HG02840 (cell line): ENCODE results near the gene THOC6.
A peak's percentile ranks its signal among the peaks of the same experiment; 100 is the strongest.
"Not testable (repeated sequence)": the region's sequence is repeated elsewhere in the genome, so short reads cannot be mapped to it uniquely, and the experiment has no call there.

ENCODE experiments used
- ATAC-seq: cut with Tn5 transposase; IDR thresholded peaks from one replicate; pipeline ENCODE4 v1.9.1; 2021; ENCODE audit warnings: mild to moderate bottlenecking, moderate library complexity, moderate number of reproducible peaks; ENCODE audit not compliant: unreplicated experiment, low FRiP score

THOC6 gene

GRCh38 chr16:3065742-3066439 is 42.1 kb downstream of the THOC6 start:
- no peak for ATAC-seq

- no peak for ATAC-seq
These were observed 42.6 kb downstream of the THOC6 start for GRCh38 chr16:3066440-3066748.

- ATAC-seq: no peak
These were observed 44.7 kb downstream of the THOC6 start for GRCh38 chr16:3068487-3068886.

GRCh38 chr16:3069146-3069545 is 45.3 kb downstream of the THOC6 start:
- ATAC-seq: not testable (repeated sequence)

- ATAC-seq: no peak
These were observed 46.8 kb downstream of the THOC6 start for GRCh38 chr16:3070608-3071111.

- ATAC-seq: no peak
These were observed 47.8 kb downstream of the THOC6 start for GRCh38 chr16:3071655-3072054.

GRCh38 chr16:3072148-3072547 is 48.3 kb downstream of the THOC6 start:
- ATAC-seq: not testable (repeated sequence)

GRCh38 chr16:3072576-3073263 is 48.9 kb downstream of the THOC6 start:
- not testable (repeated sequence) for ATAC-seq

GRCh38 chr16:3073448-3073847 is 49.6 kb downstream of the THOC6 start:
- ATAC-seq: no peak

GRCh38 chr16:3074860-3075522 is 51.2 kb downstream of the THOC6 start:
- peak; percentile 49 for ATAC-seq

GRCh38 chr16:3075523-3075915 is 51.7 kb downstream of the THOC6 start:
- ATAC-seq: no peak

- ATAC-seq: not testable (repeated sequence)
These were observed 52.1 kb downstream of the THOC6 start for GRCh38 chr16:3075946-3076345.

- ATAC-seq: no peak
These were observed 52.7 kb downstream of the THOC6 start for GRCh38 chr16:3076577-3076976.
